Measurements from ENCODE around the gene CHPT1.

GRCh38 chr12:101653030-101653429 is 44.4 kb upstream of the CHPT1 start:
- no peak for TF ChIP-seq POLR2A (IDR thresholded peaks at IDR 0.05)
- TF ChIP-seq, protein P1, sequence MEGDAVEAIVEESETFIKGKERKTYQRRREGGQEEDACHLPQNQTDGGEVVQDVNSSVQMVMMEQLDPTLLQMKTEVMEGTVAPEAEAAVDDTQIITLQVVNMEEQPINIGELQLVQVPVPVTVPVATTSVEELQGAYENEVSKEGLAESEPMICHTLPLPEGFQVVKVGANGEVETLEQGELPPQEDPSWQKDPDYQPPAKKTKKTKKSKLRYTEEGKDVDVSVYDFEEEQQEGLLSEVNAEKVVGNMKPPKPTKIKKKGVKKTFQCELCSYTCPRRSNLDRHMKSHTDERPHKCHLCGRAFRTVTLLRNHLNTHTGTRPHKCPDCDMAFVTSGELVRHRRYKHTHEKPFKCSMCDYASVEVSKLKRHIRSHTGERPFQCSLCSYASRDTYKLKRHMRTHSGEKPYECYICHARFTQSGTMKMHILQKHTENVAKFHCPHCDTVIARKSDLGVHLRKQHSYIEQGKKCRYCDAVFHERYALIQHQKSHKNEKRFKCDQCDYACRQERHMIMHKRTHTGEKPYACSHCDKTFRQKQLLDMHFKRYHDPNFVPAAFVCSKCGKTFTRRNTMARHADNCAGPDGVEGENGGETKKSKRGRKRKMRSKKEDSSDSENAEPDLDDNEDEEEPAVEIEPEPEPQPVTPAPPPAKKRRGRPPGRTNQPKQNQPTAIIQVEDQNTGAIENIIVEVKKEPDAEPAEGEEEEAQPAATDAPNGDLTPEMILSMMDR (IDR thresholded peaks at IDR 0.05): no peak
